Measurements from ENCODE around the gene PARD3. TPM values are rescaled to one million over a fixed set of nuclear protein-coding genes. Genes with fewer than 3 reads are reported as not detected.

The PARD3 gene
- total RNA-seq, 3 donors from 2014 or later: 48.2 to 93.7 (median 60.6) TPM

GRCh38 chr10:34299105-34299611 is 515.9 kb downstream of the PARD3 start:
- Histone ChIP-seq H3K4me3 (no peak overlapping the region), H3K27me3 (no peaks in the 10 kb centered on the region), H3K4me1 (no peaks in the 10 kb centered on the region), H3K27ac (no peak overlapping the region), H3K9me3 (no peaks in the 10 kb centered on the region), H3K36me3 (no peaks in the 10 kb centered on the region)
- DNase-seq (ENCODE audit: low spot score in 2 of 2): no peak
- no peak for TF ChIP-seq POLR2AphosphoS5 (IDR thresholded peaks at IDR 0.05)
- TF ChIP-seq POLR2A (IDR thresholded peaks at IDR 0.05): no peak
- no peak for TF ChIP-seq CTCF (IDR thresholded peaks at IDR 0.05)
- intact Hi-C loops (cut with DNase I; ENCODE audit: low total_unique reads): no loop called here

- Histone ChIP-seq H3K27me3 (no peaks in the 10 kb centered on the region), H3K9me3 (no peaks in the 10 kb centered on the region), H3K36me3 (no peaks in the 10 kb centered on the region), H3K4me1 (no peaks in the 10 kb centered on the region), H3K27ac (no peak overlapping the region), H3K4me3 (no peak overlapping the region)
- no peak for DNase-seq (ENCODE audit: low spot score in 2 of 2)
- intact Hi-C loops (cut with DNase I; ENCODE audit: low total_unique reads): no loop called here
- TF ChIP-seq POLR2AphosphoS5 (IDR thresholded peaks at IDR 0.05) (no peak), POLR2A (IDR thresholded peaks at IDR 0.05) (no peak), CTCF (IDR thresholded peaks at IDR 0.05) (no peak)
Observed at GRCh38 chr10:34298346-34298818, 516.7 kb downstream of the PARD3 start.

GRCh38 chr10:34297541-34298345 is 517.4 kb downstream of the PARD3 start:
- intact Hi-C loops (cut with DNase I; ENCODE audit: low total_unique reads): no loop called here
- no peaks in the 10 kb centered on the region for H3K9me3 ChIP-seq

GRCh38 chr10:34295142-34295548 is 520.0 kb downstream of the PARD3 start:
- no peaks in the 10 kb centered on the region for H3K27me3 ChIP-seq
- no peaks in the 10 kb centered on the region for H3K4me1 ChIP-seq
- no peak overlapping the region for H3K4me3 ChIP-seq
- no peak for DNase-seq (ENCODE audit: low spot score in 2 of 2)
- TF ChIP-seq POLR2A (IDR thresholded peaks at IDR 0.05) (no peak), CTCF (IDR thresholded peaks at IDR 0.05) (no peak), POLR2AphosphoS5 (IDR thresholded peaks at IDR 0.05) (no peak)
- no peaks in the 10 kb centered on the region for H3K9me3 ChIP-seq
- no peak overlapping the region for H3K27ac ChIP-seq
- intact Hi-C loops (cut with DNase I; ENCODE audit: low total_unique reads): no loop called here
- H3K36me3 ChIP-seq: no peaks in the 10 kb centered on the region

More at GRCh38 chr10:34297541-34298345, 517.4 kb downstream of the PARD3 start:
- H3K27ac ChIP-seq: no peak overlapping the region
- no peak overlapping the region for H3K4me3 ChIP-seq
- DNase-seq (ENCODE audit: low spot score in 2 of 2): no peak
- H3K27me3 ChIP-seq: no peaks in the 10 kb centered on the region
- TF ChIP-seq CTCF (IDR thresholded peaks at IDR 0.05) (no peak), POLR2AphosphoS5 (IDR thresholded peaks at IDR 0.05) (no peak), POLR2A (IDR thresholded peaks at IDR 0.05) (no peak)
- no peaks in the 10 kb centered on the region for H3K4me1 ChIP-seq
- H3K36me3 ChIP-seq: no peaks in the 10 kb centered on the region

- Histone ChIP-seq H3K27me3 (no peaks in the 10 kb centered on the region), H3K4me1 (no peaks in the 10 kb centered on the region), H3K36me3 (no peaks in the 10 kb centered on the region), H3K4me3 (no peak overlapping the region), H3K9me3 (no peaks in the 10 kb centered on the region), H3K27ac (no peak overlapping the region)
- intact Hi-C loops (cut with DNase I; ENCODE audit: low total_unique reads): no loop called here
- no peak for DNase-seq (ENCODE audit: low spot score in 2 of 2)
- no peak for TF ChIP-seq POLR2A (IDR thresholded peaks at IDR 0.05)
- TF ChIP-seq CTCF (IDR thresholded peaks at IDR 0.05): no peak
- TF ChIP-seq POLR2AphosphoS5 (IDR thresholded peaks at IDR 0.05): no peak
Observed at GRCh38 chr10:34294137-34294536, 521.0 kb downstream of the PARD3 start.
